OCI-LY7 (cell line): ENCODE measurements around the gene IFT81.

Source experiments
- CTCF ChIP-seq: fragments of 200-600 bp; sonication (generic); conservative IDR thresholded peaks from 2 replicates; pipeline ENCODE4 v1.5.1; 2014; ENCODE audit warnings: mild to moderate bottlenecking, antibody characterized with exemption, low read length, moderate library complexity, mixed read lengths
- EZH2phosphoT487 ChIP-seq: fragments of 200-600 bp; sonication (generic); IDR thresholded peaks from 2 replicates; pipeline ENCODE4 v1.6.1; 2018; ENCODE audit warnings: low read depth, borderline replicate concordance, mild to moderate bottlenecking, mixed run types, antibody characterized with exemption, low read length, moderate library complexity, mixed read lengths

GRCh38 chr12:110105159-110105558, 19.0 kb upstream of the IFT81 start:
- TF ChIP-seq CTCF (no peak), EZH2phosphoT487 (no peak)
